GM12892 (cell line): ENCODE data around the gene QRSL1.

ENCODE experiments used
- POLR2AphosphoS5 ChIP-seq: IDR thresholded peaks from 2 replicates; pipeline ENCODE4 v1.6.1; 2011; ENCODE audit warnings: low read depth, low read length, control low read depth
- TAF1 ChIP-seq: IDR thresholded peaks from 2 replicates; pipeline ENCODE4 v1.6.1; 2011; ENCODE audit warnings: low read depth, mild to moderate bottlenecking, control low read depth, low read length, borderline replicate concordance

DNA sequence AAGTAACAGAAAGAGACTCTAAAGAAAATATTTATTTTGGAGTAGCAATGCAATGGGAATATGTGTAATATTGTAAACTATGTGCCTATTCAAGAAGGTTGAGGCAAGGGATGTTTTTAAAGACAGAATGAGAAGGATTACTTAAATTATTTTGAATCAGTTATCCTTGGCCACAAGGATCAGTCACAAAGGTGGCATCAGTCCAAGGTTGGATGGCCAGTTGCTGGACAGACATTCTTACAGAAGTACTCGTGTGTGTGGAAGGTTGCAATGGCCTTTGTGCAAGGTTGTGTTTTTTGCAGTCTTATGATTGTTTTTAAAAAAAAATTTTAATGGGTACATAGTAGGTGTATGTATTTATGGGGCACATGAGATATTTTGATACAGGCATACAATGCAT is 2.0 kb downstream of the QRSL1 start:
- TF ChIP-seq POLR2AphosphoS5 (no peak), TAF1 (no peak)
